ENCODE measurements around the gene MOB1A. TPM values are rescaled to one million over a fixed set of nuclear protein-coding genes. Genes with fewer than 3 reads are reported as not detected.

Gene MOB1A
- total RNA-seq, 4 donors from 2014 or later = 63.0 to 161 (median 95.3) TPM

DNA sequence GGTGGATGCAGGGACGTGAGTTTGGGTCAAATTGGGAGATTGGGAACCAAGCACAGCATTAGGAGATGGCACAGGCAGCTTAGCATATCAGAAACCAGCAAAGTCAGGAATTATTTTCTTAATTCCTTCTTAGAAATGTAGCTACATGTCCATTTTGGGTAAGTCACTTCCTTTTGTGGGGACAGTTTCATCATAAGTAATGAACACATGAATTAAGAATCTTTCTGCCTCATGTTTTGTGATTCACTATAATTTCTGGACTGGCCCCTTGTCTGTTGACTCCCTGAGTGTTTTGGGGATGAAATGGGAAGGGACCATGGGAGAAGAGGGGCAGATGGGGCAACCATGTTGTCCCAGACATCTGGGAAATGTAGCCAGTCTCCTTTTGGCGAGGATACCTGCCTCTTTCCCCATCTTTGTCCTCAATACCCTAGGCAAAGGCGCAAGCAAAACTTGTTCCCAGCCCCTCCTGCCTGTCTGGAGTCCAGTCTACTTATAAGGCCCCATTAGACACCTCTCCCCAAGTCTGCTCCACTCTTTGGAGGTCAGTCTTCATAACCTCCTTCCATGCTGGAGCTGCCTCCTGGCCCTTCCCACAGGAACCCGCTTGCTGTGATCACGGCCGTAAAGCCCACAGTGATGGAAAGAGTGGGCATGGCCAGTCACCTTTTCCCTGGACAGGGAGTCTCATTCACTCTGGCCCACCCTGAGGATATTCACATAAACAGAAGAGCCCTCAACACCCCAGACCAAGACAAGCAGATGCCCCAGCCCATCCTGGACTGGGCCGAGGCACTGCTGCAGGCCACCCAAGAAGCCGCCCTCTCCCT lies 45.5 kb upstream of the MOB1A start:
- Histone ChIP-seq H3K36me3 (no peaks in the 10 kb centered on the region), H3K27ac (no peak overlapping the region), H3K4me1 (no peaks in the 10 kb centered on the region), H3K27me3 (no peaks in the 10 kb centered on the region), H3K9me3 (no peaks in the 10 kb centered on the region), H3K4me3 (no peak overlapping the region)
- intact Hi-C loops (cut with DNase I; ENCODE audit: low total_unique reads) = no loop called here
- DNase-seq = no peak
- TF ChIP-seq POLR2A (IDR thresholded peaks at IDR 0.05) = no peak
- TF ChIP-seq CTCF (IDR thresholded peaks at IDR 0.05) = no peak

GRCh38 chr2:74222300-74222650 lies 43.6 kb upstream of the MOB1A start:
- Histone ChIP-seq H3K27ac (no peak overlapping the region), H3K4me1 (no peaks in the 10 kb centered on the region), H3K27me3 (no peaks in the 10 kb centered on the region), H3K36me3 (no peaks in the 10 kb centered on the region), H3K9me3 (no peaks in the 10 kb centered on the region), H3K4me3 (no peak overlapping the region)
- DNase-seq = no peak
- intact Hi-C loops (cut with DNase I; ENCODE audit: low total_unique reads) = no loop called here
- TF ChIP-seq POLR2A (IDR thresholded peaks at IDR 0.05) (no peak), CTCF (IDR thresholded peaks at IDR 0.05) (no peak)

- Histone ChIP-seq H3K27me3 (no peaks in the 10 kb centered on the region), H3K4me3 (no peak overlapping the region), H3K36me3 (no peaks in the 10 kb centered on the region), H3K9me3 (no peaks in the 10 kb centered on the region), H3K4me1 (no peaks in the 10 kb centered on the region), H3K27ac (no peak overlapping the region)
- intact Hi-C loops (cut with DNase I; ENCODE audit: low total_unique reads) = no loop called here
- no peak for DNase-seq
- no peak for TF ChIP-seq CTCF (IDR thresholded peaks at IDR 0.05)
Measured at GRCh38 chr2:74221604-74222299, 43.1 kb upstream of the MOB1A start.

DNA sequence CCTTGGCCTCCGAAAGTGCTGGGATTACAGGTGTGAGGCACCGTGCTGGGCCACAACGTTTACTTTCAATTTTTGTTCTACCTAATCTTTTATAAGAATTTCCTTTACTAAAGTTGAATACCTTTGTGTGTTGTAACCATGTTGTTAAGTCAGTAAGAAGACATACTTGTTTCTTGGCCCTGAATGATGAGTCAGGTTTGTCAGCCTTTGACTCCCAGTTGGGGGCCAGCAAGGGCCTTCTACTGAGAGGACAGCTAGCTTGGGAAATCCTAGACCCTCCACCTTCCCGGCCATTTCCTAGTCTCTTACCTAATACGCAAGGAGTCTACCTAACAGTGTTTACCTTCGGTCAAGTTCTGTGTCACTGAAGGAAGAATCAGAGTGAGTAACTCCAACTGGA lies 42.4 kb upstream of the MOB1A start:
- Histone ChIP-seq H3K27ac (no peak overlapping the region), H3K4me3 (no peak overlapping the region), H3K27me3 (no peaks in the 10 kb centered on the region), H3K4me1 (no peaks in the 10 kb centered on the region), H3K9me3 (no peaks in the 10 kb centered on the region), H3K36me3 (no peaks in the 10 kb centered on the region)
- intact Hi-C loops (cut with DNase I; ENCODE audit: low total_unique reads) = no loop called here
- DNase-seq = no peak
- TF ChIP-seq POLR2A (IDR thresholded peaks at IDR 0.05) = no peak
- TF ChIP-seq CTCF (IDR thresholded peaks at IDR 0.05) = no peak

DNA sequence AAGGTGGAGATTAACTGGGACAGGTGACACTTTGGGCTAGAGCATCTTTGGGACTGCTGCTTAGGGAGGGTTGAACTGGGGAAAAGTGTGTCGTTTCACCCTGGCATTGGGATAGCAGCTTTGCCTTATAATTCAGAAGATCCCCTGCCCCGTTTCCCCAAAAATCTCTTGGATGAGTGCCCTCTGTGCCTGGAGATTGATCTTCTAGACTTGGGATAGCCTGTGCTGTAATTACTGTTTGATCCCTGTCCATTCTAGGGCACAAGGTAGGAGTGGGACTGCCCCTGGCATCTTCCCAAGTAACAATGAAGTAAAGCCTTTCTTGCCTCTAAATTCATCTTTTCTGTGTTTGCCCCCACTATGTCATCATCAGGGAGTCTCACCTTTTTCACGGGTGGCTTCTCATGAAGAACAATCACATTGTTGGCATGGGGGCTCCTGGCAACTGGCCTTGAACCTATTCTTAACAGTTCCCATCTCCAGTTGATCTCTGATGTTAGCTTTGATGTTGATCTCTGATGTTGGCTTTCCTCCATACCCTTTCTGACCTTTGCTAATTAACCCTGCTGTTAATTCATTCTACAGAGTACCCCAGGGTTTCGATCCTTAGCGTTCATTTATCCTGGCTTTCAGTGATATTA lies 41.3 kb upstream of the MOB1A start:
- no peak for TF ChIP-seq POLR2A (IDR thresholded peaks at IDR 0.05)
- TF ChIP-seq CTCF (IDR thresholded peaks at IDR 0.05) = no peak
- Histone ChIP-seq H3K27ac (no peak overlapping the region), H3K4me1 (no peaks in the 10 kb centered on the region), H3K27me3 (no peaks in the 10 kb centered on the region), H3K36me3 (no peaks in the 10 kb centered on the region), H3K4me3 (no peak overlapping the region), H3K9me3 (no peaks in the 10 kb centered on the region)
- no peak for DNase-seq
- intact Hi-C loops (cut with DNase I; ENCODE audit: low total_unique reads) = no loop called here

Measured in uterus (tissue), 4 donors.